ENCODE measurements around the gene PRKG1. TPM values are rescaled to one million over a fixed set of nuclear protein-coding genes. Genes with fewer than 3 reads are reported as not detected.

Gene PRKG1
- total RNA-seq, 1 experiment from 2014 or later = 10.4 TPM

DNA sequence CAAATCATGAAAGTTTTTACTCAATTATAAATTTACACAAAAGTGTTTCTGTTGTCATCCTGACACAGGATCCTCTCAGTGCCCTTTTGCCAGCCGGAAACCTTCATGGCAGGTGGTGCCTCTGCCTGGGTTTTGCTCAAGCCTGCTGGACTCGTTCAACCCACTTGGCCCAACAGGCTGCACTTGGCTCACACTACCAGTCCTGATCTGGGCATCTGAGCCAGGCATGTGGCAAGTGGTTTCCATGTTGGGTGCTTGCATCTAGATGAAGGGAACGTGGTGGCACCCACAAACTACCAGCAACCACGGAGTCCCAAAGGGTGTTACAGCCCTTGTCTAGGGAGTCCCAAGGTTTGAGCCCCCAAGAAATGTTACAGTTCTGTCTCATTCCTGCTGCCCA is 787.4 kb downstream of the PRKG1 start:
- Histone ChIP-seq H3K56ac (ENCODE audit: insufficient read length, low read depth, low read length) (no peak overlapping the region), H2BK15ac (ENCODE audit: low read depth, low read length) (no peak overlapping the region), H2BK12ac (ENCODE audit: insufficient read length, low read depth, low read length) (no peak overlapping the region), H3T11ph (ENCODE audit: low read length) (no peak overlapping the region), H3K4ac (ENCODE audit: low read depth, low read length) (no peak overlapping the region), H3K27ac (ENCODE audit: insufficient read length, low read depth, low read length) (no peak overlapping the region), H4K91ac (ENCODE audit: insufficient read length, low read depth, low read length) (no peak overlapping the region), H2BK5ac (ENCODE audit: insufficient read length, low read length) (no peak overlapping the region), H3K27me3 (ENCODE audit: insufficient read depth, low read length) (no peaks in the 10 kb centered on the region), H4K5ac (ENCODE audit: insufficient read length, low read depth, low read length) (no peak overlapping the region), H3K4me1 (ENCODE audit: insufficient read depth, low read length) (no peaks in the 10 kb centered on the region), H3K23me2 (ENCODE audit: insufficient read length, low read depth, low read length, poor library complexity, severe bottlenecking) (no peaks in the 10 kb centered on the region), H3K79me1 (ENCODE audit: insufficient read depth, low read depth, low read length, poor library complexity, severe bottlenecking) (no peaks in the 10 kb centered on the region), H3K23ac (ENCODE audit: insufficient read length, low read depth, low read length) (no peak overlapping the region), H4K8ac (replicated peaks; ENCODE audit: insufficient read length, low read depth, low read length) (no peak overlapping the region), H2BK20ac (ENCODE audit: low read depth, low read length, poor library complexity, severe bottlenecking) (no peak overlapping the region), H2AFZ (ENCODE audit: low read length) (no peak overlapping the region), H2BK120ac (ENCODE audit: low read depth, low read length, poor library complexity, severe bottlenecking) (no peak overlapping the region), H3K9ac (ENCODE audit: extremely low read depth, insufficient read length, low read length) (no peak overlapping the region), H3K14ac (ENCODE audit: insufficient read depth, low read length) (no peak overlapping the region; the same call in 1 of the 2 replicates), H4K20me1 (ENCODE audit: control insufficient read depth, insufficient read depth, insufficient read length) (no peaks in the 10 kb centered on the region), H3K9me3 (ENCODE audit: control insufficient read depth, low read depth, low read length) (no peaks in the 10 kb centered on the region), H2AK5ac (ENCODE audit: insufficient read length, low read length) (no peak overlapping the region), H3K18ac (ENCODE audit: insufficient read length, low read depth, low read length) (no peak overlapping the region), H3K79me2 (ENCODE audit: insufficient read depth, low read length) (no peaks in the 10 kb centered on the region), H3K4me2 (ENCODE audit: insufficient read depth, insufficient read length, low read length) (no peak overlapping the region)
- no peaks in the 10 kb centered on the region for H3K9me3 Mint-ChIP-seq
- H3K27ac Mint-ChIP-seq = no peak overlapping the region
- peaks cover 2% of the 10 kb centered on the region; the same call in 1 of the 2 replicates for H3K27me3 Mint-ChIP-seq (ENCODE audit: low read depth)
- H3K4me1 Mint-ChIP-seq = peaks cover 7 to 14% of the 10 kb centered on the region in 2 experiments
- no peaks in the 10 kb centered on the region for H3K36me3 Mint-ChIP-seq (ENCODE audit: insufficient read depth in 1 of 3, low read depth in 3 of 3)
- no CpG with 5 or more reads among the region's 4 CpGs for WGBS (ENCODE audit: extremely low coverage, insufficient read length, low lambda C conversion rate)
- H3K4me3 Mint-ChIP-seq = no peak overlapping the region
- TF ChIP-seq, protein P1, sequence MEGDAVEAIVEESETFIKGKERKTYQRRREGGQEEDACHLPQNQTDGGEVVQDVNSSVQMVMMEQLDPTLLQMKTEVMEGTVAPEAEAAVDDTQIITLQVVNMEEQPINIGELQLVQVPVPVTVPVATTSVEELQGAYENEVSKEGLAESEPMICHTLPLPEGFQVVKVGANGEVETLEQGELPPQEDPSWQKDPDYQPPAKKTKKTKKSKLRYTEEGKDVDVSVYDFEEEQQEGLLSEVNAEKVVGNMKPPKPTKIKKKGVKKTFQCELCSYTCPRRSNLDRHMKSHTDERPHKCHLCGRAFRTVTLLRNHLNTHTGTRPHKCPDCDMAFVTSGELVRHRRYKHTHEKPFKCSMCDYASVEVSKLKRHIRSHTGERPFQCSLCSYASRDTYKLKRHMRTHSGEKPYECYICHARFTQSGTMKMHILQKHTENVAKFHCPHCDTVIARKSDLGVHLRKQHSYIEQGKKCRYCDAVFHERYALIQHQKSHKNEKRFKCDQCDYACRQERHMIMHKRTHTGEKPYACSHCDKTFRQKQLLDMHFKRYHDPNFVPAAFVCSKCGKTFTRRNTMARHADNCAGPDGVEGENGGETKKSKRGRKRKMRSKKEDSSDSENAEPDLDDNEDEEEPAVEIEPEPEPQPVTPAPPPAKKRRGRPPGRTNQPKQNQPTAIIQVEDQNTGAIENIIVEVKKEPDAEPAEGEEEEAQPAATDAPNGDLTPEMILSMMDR (conservative IDR thresholded peaks at IDR 0.05) = no peak
- DNase-seq = no peak

All from H9 (cell line).